HG03571 (cell line): ENCODE data around the gene IDI1.
A peak's percentile ranks its signal among the peaks of the same experiment; 100 is the strongest.
"Not testable (repeated sequence)": the region's sequence is repeated elsewhere in the genome, so short reads cannot be mapped to it uniquely, and the experiment has no call there.

Experiments used
- ATAC-seq: cut with Tn5 transposase; IDR thresholded peaks from one replicate; pipeline ENCODE4 v1.9.1; 2021; ENCODE audit not compliant: unreplicated experiment

IDI1 gene

DNA sequence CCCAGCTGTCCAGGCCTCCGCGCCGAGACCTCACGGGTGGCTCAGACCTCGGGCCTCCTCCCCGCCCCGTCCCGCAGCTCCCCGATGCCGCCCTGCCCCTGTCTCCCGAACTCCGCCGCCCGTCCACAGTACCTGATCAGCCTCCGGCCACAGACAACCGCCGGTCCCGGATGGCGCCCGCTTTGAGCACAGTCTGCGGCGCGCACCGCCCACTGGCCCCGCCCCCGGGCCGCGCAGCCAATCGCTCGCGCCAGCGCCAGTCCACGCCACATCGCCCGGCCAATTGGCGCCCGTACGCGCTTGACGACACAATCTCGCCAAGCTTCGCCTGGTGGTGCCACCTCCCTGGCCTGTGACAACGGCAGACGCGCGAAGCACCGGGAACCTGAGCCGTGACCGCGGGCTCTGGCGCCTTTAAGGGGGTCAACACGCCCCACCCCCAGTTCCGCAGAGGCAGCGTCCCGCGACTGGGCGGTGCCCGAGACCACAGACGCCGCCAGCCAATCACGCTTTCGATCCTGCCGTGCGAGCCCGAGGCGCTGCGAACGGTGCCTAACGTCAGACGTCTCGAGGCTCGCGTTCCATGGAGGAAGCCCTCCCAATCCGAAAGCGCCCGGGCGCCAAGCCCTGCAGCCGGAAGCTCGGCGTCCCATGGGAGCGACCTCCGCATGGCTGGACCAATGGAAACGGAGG, at the start of gene IDI1:
Gene IDI1, minus strand, starts transcription at position 388 of the 693 bp plus-strand sequence. Its CDS starts 116 bp downstream, at position 272.
- peak; percentile 75 for ATAC-seq

DNA sequence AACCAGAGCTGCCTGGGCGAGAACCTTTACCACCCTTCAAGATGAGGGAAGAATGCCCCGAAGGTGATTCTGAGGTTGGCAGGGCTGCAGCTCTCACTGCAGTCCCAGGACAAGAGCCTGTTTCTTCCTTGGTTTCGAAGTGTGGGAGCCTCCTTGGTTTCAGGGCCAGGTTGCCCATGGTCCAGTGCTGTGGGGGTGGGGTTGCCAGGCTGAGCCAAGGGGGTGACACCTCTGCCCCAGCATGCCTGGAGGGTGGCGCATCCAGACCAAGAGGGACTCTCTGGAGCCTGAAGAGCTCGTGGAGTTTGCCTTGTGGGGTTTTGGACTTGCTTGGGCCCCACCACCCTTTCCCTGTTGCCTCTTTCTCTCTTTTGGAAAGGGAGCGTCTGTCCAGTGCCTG, 48.5 kb upstream of the IDI1 start:
- ATAC-seq = no peak

DNA sequence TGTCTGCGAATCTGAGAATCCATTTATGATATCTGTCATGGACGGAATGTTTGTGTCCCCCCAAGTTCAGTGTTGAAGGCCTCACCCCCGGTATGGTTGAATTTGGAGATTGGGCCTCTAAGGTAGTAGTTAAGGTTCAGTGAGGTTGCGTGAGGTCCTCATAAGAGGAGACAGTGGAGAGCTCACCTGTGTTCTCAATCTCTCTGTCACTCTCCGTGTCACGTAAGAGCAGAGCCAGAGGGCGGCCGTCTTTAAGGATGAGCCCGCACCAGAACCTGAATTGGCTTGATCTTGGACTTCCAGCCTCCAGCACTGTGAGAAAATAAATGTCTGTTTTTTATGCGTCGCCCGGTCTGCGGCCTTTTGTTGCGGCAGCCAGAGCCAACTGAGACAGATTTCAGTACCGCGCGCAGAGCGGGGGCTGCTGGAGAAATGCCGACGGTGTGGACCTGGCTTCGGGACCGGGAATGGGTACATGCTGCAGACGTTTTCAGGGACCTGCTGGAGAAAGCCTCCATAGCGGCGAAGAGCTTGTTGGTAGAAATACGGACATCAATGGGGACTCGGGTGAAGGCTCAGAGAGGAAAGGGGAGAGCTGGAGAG, 47.5 kb upstream of the IDI1 start:
- no peak for ATAC-seq

DNA sequence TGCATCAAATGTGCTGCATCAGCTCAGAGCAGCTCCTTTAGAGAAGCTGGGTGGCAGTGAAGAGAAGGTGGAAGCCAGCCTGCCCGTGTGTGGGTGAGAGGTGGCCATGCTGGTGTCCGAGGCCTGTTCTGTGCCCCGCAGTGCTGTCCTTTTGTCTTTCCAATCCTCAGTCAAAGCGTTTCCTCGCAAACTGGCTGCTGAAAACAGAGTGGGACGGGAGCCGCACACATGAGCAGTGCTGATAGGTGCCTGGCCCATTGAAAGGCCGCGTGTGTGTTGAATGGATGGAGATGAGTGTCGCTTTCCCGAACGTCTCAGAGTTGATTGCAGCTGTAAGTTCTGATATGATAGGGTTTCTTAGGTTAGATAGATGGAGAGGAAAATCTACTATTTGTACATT, 46.6 kb upstream of the IDI1 start:
- no peak for ATAC-seq

DNA sequence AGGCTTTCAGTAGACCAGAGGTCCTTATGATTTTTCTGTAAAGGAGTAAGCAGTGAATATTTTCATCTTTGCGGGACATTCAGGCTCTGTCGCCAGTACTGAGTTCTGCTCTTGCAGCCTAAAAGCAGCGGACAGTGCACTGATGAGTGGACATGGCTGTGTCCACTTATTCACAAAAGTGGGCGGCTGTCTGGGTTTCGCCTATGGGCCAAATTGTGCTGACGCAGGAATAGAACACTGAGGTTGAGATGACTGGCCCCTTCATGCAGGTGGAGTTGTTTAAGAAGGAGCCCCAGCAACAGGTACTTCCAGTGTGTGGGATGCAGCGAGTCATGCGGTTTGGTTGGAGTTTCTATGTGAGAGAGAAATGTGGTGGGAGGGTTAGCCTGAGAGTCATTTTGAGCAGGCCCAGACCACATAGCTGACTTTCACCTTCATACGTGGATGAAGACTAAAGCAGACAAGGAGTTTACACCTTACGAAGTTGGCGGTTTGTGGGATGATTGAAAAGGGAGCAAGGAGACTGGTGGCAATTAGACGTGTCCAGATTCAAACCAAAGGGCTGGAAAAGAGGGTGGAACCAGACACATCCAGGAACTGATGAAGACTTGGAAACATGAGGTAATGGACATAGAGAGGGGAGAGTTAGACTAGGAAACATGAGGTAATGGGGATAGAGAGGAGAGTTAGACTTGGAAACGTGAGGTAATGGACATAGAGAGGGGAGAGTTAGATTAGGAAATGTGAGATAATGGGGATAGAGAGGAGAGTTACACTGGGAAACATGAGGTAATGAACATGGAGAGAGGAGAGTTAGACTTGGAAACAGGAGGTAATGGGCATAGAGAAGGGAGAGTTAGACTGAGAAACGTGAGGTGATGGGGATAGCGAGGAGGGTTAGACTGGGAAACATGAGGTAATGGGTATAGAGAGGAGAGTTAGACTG, 45.5 kb upstream of the IDI1 start:
- ATAC-seq = no peak

DNA sequence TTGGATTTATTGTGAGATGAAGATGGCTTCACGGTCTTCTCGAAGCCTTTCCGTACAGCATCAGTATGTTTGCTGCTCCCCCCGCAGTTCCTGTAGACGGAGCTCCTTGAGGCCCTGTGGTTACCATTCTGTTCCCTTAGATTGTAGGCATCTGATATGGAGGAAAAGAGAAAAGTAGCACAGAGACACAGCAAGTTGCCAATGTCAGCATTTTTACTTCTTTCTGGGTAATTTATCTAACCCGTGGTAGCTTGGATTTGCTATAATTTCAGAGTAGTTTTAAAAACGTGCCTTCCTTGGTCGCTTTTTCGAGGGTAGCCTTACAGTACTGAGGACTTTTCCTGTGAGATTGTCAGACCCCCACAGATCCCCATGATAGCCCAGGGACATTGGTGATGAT, 44.8 kb upstream of the IDI1 start:
- ATAC-seq = no peak

DNA sequence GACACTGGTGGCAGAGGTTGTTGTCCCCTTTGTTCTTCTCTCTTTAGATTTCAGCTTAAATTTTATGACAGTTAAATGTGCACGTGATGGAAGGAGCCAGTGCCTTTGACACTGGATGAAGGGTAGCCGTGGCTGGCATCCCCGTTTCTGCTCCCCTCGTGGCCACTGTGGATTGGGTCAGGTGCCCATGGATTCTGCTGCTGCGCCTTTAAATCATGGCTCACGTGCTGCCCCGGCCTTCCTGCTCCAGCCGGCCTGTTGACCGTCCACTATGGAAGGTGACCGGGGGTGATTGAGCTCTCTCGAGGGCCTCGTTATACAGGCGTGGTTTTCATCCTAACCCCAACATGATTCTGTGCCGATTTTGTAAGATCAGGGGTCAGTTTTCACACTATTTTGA, 41.8 kb upstream of the IDI1 start:
- ATAC-seq = no peak

DNA sequence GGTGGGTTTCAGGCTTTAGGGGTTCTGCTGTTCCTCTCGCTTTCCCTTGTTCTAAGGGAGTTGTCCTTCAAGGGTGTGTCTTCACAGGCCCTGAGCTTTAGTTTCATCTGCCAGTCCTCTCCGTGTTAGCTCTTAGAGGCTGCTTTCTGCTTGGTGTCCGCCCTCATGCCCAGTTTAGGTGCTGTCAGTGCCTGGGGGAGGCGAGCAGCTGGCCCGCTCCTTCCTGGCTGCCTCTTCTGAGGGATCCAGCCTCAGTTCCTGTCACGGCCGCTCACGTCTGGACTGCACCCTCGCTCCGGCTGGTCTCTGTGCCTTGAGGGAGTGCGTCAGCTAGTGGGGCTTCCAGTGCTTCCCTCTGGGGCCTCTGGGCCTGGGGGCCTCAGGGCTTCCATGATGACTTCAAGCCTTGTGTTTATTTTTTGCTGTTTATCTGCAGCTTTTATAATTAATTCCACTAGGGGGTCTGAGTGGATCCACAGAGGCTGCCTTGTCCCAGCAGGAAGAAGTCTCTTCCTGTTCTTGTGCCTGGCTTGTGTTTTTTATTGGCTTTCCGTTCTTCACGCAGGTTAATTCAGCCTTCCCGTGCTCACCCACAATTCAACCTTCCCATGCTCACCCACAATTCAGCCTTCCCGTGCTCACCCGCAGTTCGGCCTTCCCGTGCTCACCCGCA, 40.2 kb upstream of the IDI1 start:
- no peak for ATAC-seq

DNA sequence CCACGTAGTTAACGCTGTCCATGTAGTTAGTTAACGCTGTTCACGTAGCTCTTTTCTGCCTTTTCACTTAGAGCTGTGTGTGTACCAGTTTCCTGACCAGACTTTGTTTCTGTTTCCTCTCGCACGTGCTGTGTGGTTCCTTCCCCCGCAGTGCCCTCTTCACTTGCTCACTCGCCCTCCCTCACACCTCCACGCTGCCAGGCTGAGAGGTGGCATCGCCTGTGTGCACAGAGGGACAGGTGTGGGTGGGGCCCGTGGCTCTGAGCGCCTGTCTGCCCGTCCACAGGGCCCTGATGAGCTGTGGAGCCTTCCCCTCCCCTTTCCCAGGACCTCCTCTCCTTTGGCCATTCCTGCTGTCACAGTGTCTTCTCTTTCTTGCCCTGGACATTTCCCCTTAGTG, 37.9 kb upstream of the IDI1 start:
- no peak for ATAC-seq

DNA sequence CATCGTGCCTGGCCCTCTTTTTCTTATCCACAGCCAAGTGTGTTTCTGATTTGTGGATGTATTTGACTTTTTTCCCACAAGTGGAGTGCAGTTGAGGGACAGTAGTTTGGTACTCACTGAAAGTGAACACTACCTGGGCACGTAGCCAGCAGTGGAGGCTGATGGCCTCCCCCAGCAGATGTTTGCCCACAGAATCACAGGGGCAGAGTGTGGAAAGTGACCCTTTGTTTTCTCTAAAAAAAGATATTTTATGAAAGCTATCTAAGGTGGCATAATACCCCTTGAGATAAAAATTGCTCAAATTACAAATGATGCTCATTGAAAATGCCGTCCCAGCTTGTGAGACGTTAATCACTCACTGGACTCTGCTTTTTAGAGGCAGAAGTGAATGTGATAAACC, 36.3 kb upstream of the IDI1 start:
- no peak for ATAC-seq

DNA sequence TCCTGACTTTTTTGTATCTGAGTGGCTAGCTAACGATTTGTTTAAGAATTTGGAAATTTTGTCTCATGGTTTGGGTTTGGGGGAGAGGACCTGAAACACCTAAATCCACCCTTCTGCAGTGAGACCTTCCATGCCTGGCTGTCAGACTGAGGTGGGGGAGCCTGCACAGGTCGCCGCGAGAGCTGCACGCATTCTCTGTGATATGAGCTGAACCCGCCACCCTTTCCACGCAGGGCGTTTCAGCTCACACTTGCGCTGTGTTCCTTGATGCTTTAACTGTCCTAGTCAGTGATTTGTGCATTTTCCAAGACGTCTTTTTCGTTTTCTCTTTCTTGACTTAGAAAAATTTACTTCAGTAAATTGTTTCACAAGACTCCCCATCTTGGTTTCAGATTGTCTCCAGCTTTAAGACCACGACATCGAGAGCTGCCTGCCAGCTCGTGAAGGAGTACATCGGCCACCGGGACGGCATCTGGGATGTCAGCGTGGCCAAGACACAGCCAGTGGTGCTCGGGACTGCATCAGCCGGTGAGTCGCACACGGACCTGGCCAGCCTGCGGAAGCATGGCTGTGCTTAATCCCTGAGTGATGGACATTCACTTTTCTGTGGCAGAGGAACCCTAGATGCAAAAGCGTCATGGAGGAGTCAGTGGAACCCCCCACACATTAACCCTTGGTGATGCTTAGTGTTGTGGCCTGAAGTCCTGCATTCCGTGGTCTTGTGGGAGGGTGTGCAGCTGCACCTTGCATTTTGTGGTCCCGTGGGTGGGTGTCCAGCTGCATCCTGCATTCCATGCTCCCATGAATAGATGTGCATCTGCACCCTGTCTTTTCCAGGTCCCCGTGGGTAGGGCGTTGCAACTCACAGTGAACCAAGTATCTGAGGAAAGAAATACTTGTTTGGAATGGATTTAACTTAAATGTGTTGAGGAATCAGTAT, 35.4 kb upstream of the IDI1 start:
- no peak for ATAC-seq

DNA sequence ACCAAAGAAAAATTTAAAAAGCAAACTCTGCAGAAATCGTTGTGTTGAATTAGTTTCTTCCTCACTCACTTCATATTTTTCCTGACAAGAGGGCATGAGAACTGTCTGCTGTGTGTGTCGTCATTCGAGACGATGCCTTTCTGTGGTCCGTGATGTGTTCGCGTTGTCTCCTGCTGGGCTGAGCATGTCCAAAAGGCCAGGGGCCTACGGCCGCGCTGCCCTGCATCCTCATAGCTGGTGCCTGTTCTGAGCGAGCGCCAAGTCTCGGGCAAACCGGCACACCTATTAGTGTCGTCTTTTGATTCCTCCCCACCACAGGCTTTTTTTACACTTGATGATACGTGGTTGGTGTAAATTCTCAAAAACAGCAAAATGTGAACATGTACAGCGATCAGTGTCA, 34.7 kb upstream of the IDI1 start:
- no peak for ATAC-seq

DNA sequence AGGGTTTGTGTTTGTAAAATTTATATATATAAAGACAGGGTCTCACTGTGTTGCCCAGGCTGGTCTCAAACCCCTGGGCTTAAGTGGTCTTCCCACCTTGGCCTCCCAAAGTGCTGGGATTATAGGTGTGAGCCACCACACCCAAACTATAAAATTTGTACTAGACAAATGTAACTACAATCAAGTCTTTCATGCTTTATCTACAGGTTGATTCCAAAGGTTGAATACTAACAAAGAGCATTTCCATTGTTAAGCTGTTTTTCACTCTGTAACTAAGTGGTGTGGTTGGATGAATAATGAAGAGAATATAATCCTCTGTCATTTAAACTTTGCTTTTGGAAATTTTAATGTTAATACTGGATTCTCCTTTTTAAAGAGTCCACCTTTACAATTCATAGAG, 29.7 kb upstream of the IDI1 start:
- ATAC-seq = no peak

DNA sequence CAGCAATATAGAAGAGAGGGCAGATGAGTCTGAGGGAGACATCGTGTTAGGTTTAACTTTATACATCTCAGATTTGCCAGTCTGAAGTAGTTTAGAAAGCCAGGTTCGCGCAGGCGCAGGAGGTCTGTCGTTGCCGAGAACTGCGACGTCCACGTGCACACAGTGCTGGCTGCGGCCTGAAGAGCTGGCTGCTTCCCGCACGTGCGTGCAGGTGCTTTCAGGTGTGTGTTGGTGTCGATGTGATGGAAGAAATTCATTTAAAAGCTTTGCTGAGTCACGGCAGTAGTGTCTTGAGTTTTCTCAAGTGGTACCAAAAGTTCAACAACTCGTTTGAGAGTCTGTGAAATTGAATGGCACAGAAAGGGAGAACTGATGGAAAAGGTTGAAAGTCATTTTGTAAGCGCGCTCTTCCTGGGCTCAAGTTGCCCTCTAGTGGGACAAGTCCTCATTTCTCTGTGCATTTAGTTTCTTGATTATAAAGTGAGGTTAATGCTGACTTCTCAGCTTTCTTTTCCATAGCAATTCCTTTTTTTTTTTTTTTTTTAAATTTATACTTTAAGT, 25.9 kb upstream of the IDI1 start:
- ATAC-seq = no peak

DNA sequence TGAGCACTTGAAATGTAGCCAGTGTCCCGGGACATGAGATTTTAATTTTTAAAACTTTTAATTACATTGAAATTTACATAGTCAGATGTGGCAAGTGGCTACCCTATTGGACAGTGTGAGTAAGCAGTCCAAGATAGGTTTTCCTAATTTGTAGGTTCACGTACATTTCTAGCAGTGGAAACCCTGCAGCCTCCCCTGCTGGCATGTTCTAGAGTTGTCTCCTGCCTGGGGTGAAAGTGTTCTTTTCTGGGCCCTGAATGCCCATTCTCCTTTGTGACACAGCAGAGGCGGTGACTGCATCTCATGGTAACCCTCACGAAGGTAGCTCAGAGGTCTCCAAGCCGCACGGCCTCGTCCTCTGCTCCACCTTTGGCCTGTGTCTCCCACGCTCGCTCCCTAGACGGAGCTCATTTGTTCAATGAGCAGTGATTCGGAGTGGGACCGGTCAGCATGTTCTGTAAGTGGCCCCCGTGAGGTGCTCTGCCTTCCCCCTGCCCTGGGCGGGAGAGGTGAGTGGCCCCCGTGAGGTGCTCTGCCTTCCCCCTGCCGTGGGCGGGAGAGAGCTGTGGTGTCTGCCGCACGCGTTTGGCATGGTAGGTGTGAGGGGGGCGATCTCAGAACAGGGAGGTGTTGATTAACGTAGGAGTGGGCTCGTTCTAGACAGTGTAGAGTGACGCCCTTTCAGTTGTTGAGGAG, 25.3 kb upstream of the IDI1 start:
- ATAC-seq = no peak

DNA sequence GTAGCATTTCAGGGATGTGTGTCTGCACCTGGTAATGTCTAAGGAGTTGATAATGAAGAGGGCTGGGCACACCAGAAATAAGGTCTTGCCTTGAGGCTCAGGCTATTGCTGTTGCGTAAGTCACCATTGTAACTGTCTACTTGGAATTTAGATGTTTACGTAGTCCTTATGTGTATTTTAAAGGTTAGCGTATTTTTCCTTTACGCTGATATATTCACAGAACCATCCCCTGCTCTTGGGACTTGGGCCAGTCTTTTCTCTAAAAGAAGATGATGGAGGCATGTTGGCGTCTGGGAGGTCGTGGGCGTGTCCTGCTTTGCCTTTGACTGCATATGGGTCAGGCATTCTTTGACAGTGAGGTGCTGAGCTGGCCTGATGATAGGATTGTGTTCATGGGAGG, 22.0 kb upstream of the IDI1 start:
- no peak for ATAC-seq

DNA sequence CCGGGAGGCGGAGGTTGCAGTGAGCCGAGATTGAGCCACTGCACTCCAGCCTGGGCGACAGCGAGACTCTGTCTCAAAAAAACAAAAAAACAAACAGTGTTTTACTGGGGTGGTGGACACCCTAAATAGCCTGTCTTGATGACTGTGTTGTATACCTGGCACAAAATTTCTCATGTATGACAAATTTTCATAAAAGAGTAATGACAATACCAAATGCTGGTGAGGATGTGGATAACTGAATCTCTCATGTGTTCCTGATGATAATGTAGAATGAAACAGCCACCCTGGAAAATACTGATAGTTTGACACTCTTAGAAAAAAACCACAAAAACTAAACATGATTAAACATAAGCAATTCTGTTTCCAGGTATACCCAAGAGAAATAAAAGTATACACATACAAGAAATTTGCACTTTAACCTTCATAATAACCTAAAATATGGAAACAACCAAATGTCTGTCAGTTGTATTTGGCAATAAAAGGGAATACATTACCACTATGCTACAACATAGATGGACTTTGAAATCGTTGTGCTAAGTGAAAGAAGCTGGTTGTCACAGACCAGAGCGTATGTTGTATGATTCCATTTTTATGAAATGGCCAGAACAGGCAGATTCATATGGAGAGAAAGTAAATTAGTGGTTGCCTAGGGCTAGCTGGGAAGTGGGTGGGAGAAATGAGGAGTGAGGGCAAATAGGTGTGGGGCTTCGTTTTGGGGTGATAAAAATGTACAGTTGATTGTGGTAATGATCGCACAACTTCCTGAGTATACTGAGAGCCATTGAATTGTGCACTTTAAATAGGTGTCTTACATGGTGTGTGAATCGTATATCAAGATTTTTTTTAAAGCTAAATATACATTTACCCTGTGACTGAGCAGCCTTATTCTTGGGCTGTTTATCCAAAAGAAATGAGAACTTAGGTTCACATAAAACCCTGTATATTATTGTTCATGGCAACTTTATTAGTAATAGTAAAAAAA, 19.8 kb upstream of the IDI1 start:
- no peak for ATAC-seq

DNA sequence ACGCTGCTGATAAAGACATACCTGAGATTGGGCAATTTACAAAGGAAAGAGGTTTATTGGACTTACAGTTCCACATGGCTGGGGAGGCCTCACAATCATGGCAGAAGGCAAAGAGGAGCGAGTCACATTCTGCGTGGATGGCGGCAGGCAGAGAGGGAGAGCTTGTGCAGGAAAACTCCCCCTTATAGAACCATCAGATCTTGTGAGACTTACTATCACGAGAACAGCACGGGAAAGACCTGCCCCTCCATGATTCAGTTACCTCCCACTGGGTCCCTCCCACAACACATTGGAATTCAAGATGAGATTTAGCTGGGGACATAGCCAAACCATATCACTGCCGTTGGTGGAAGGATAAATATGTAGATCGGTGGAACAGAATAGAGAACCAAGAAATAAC, 17.8 kb upstream of the IDI1 start:
- not testable (repeated sequence) for ATAC-seq
